GM12878 (cell line): ENCODE results near the gene NCLN. TPM values are rescaled to one million over a fixed set of nuclear protein-coding genes. Genes with fewer than 3 reads are reported as not detected.

ENCODE experiments used
- ATAC-seq: fragments of 200-7000 bp; cut with Tn5 transposase; 3 replicates; pipeline ENCODE4 v1.9.1; 2020; ENCODE audit warnings: mild to moderate bottlenecking, moderate library complexity
- BruUV-seq: library from RNA; stranded (reverse); fragments of 400-500 nt; replicated peaks from 2 replicates; lab custom pipeline; 2021; lab: Mats Ljungman, UMichigan
- CTCF ChIA-PET: fragments of 300-600 bp; sonication (Branson Sonifier 250); formaldehyde crosslinking; extraction: SDS; loops from one replicate; lab custom pipeline; 2021; ENCODE audit warnings: inconsistent platforms; lab: Yijun Ruan, JAX
- POLR2A ChIA-PET: fragments of 350-600 bp; formaldehyde crosslinking; extraction: SDS; loops from one replicate; lab custom pipeline; 2021; ENCODE audit warnings: inconsistent platforms; lab: Charles Lee
- RAD21 ChIA-PET: fragments of 300-600 bp; sonication (Branson Sonifier 250); formaldehyde crosslinking; loops from one replicate; lab custom pipeline; 2023; ENCODE audit warnings: antibody characterized with exemption; ENCODE audit not compliant: unreplicated experiment; lab: Charles Lee
- SMC1A ChIA-PET: fragments of 300-600 bp; sonication (Branson Sonifier 250); formaldehyde crosslinking; loops from one replicate; lab custom pipeline; 2023; ENCODE audit not compliant: unreplicated experiment, uncharacterized antibody; lab: Charles Lee
- DNase-seq: peaks from one replicate; pipeline ENCODE4 v3.0.0-alpha.2; 2011; ENCODE audit warnings: low read depth, low spot score
- FAIRE-seq: peaks from 3 replicates; lab custom pipeline; 2011; peaks lifted over from hg19 to GRCh38; lab: Jason Lieb, UNC
- H2AFZ ChIP-seq: 2 replicates; pipeline ENCODE4 v1.6.0; 2011; ENCODE audit warnings: low read depth, low read length, control low read depth; ENCODE audit not compliant: control insufficient read depth
- H3K27ac ChIP-seq: 2 replicates; pipeline ENCODE4 v1.5.1; 2011; ENCODE audit warnings: control low read depth; ENCODE audit not compliant: control insufficient read depth, insufficient read depth
- H3K27me3 ChIP-seq, 2 experiments: replicated peaks in 1 of 2; 2 replicates each; pipeline versions ENCODE4 v1.6.0 to v1.6.1; 2011; ENCODE audit warnings: low read length in 1 of 2; ENCODE audit not compliant: control insufficient read depth in 2 of 2, insufficient read depth in 2 of 2
- H3K36me3 ChIP-seq, 2 experiments: 2 replicates each; pipeline ENCODE4 v1.5.1; 2011; ENCODE audit warnings: low read length in 1 of 2; ENCODE audit not compliant: control insufficient read depth in 2 of 2, insufficient read depth in 2 of 2
- H3K4me1 ChIP-seq: 2 replicates; pipeline ENCODE4 v1.6.1; 2011; ENCODE audit warnings: mild to moderate bottlenecking, low read length, moderate library complexity, mixed read lengths; ENCODE audit not compliant: control insufficient read depth, insufficient read depth
- H3K4me2 ChIP-seq: 2 replicates; pipeline ENCODE4 v1.6.0; 2011; ENCODE audit warnings: control low read depth; ENCODE audit not compliant: control insufficient read depth, insufficient read depth
- H3K4me3 ChIP-seq: fragments of 200-600 bp; sonication (generic); 2 replicates; pipeline ENCODE4 v1.5.1; 2016
- H3K79me2 ChIP-seq: 2 replicates; pipeline ENCODE4 v1.6.0; 2011; ENCODE audit warnings: low read length; ENCODE audit not compliant: control insufficient read depth, insufficient read depth
- H3K9ac ChIP-seq: 2 replicates; pipeline ENCODE4 v1.8.0; 2011; ENCODE audit warnings: low read length, control low read depth, mixed read lengths; ENCODE audit not compliant: control insufficient read depth, insufficient read depth
- H3K9me3 ChIP-seq: replicated peaks from 3 replicates; pipeline ENCODE4 v1.5.1; 2011; ENCODE audit warnings: mild to moderate bottlenecking, low read length; ENCODE audit not compliant: control insufficient read depth, insufficient read depth
- H4K20me1 ChIP-seq: 2 replicates; pipeline ENCODE4 v1.6.0; 2011; ENCODE audit not compliant: control insufficient read depth, insufficient read depth
- CBX5 ChIP-seq: sonication (generic); IDR thresholded peaks from 2 replicates; pipeline ENCODE4 v1.6.1; 2016; ENCODE audit warnings: low read depth, moderate library complexity, mild to moderate bottlenecking, inconsistent platforms
- CEBPB ChIP-seq, 2 experiments: fragments of 150-350 bp in 1 of 2; IDR thresholded peaks; 2 replicates each; pipeline ENCODE4 v1.6.1; 2012 to 2014; ENCODE audit warnings: low read depth in 2 of 2, low read length in 2 of 2, borderline replicate concordance in 1 of 2, inconsistent platforms in 1 of 2
- CHD2 ChIP-seq: IDR thresholded peaks from 2 replicates; pipeline ENCODE4 v1.6.1; 2011; ENCODE audit warnings: low read depth, low read length, improper control_type of control experiment, borderline replicate concordance
- CREM ChIP-seq: IDR thresholded peaks from 2 replicates; pipeline ENCODE4 v1.6.1; 2014; ENCODE audit warnings: antibody characterized with exemption, low read depth
- E2F8 ChIP-seq: fragments of 450-650 bp; IDR thresholded peaks from 2 replicates; pipeline ENCODE4 v1.6.1; 2018; ENCODE audit warnings: mild to moderate bottlenecking, low read depth, moderate library complexity; ENCODE audit not compliant: partially characterized antibody
- IRF4 ChIP-seq: IDR thresholded peaks from 2 replicates; pipeline ENCODE4 v1.6.1; 2011; ENCODE audit warnings: low read depth, low read length
- MAX ChIP-seq: IDR thresholded peaks from 2 replicates; pipeline ENCODE4 v1.6.1; 2012; ENCODE audit warnings: low read depth, low read length, improper control_type of control experiment
- MEF2B ChIP-seq: fragments of 450-650 bp; IDR thresholded peaks from 2 replicates; pipeline ENCODE4 v1.6.1; 2018; ENCODE audit warnings: mild to moderate bottlenecking, moderate library complexity; ENCODE audit not compliant: partially characterized antibody, poor library complexity, severe bottlenecking
- MLLT1 ChIP-seq: fragments of 450-650 bp; IDR thresholded peaks from 2 replicates; pipeline ENCODE4 v1.6.1; 2016; ENCODE audit warnings: mild to moderate bottlenecking
- NFIC ChIP-seq: IDR thresholded peaks from 2 replicates; pipeline ENCODE4 v1.6.1; 2012; ENCODE audit warnings: low read depth, mild to moderate bottlenecking, inconsistent platforms, low read length, moderate library complexity
- PKNOX1 ChIP-seq: fragments of 450-650 bp; IDR thresholded peaks from 2 replicates; pipeline ENCODE4 v1.6.1; 2016; ENCODE audit warnings: mild to moderate bottlenecking
- RFX5 ChIP-seq: IDR thresholded peaks from 2 replicates; pipeline ENCODE4 v1.6.1; 2011; ENCODE audit warnings: low read depth, low read length, improper control_type of control experiment
- SREBF1 ChIP-seq: IDR thresholded peaks from 2 replicates; pipeline ENCODE4 v1.6.1; 2012; ENCODE audit warnings: mild to moderate bottlenecking, low read length
- TBL1XR1 ChIP-seq: IDR thresholded peaks from 2 replicates; pipeline ENCODE4 v1.6.1; 2012; ENCODE audit warnings: low read depth, low read length, improper control_type of control experiment
- TCF7 ChIP-seq: IDR thresholded peaks from 2 replicates; pipeline ENCODE4 v1.6.1; 2014; ENCODE audit warnings: antibody characterized with exemption, borderline replicate concordance
- ZNF622 ChIP-seq: fragments of 450-650 bp; IDR thresholded peaks from 2 replicates; pipeline ENCODE4 v1.6.1; 2017; ENCODE audit warnings: mild to moderate bottlenecking, inconsistent platforms
- WGBS: methylation state at CpG from one replicate; pipeline ENCODE4 v1.1.6; 2016; ENCODE audit warnings: low lambda C conversion rate; ENCODE audit not compliant: insufficient replicate concordance, insufficient coverage; ENCODE audit errors: missing lambda C conversion rate; 5-methylcytosine and 5-hydroxymethylcytosine counted together
- in situ Hi-C: fragments of 300-500 bp; cut with MboI; formaldehyde crosslinking; loops from 9 replicates; pipeline ENCODE4 v1.14.3; 2018; ENCODE audit warnings: mixed read lengths
- intact Hi-C: fragments of 100-400 bp; cut with micrococcal nuclease; formaldehyde crosslinking; loops from one replicate; pipeline ENCODE4 v1.14.2; 2022; ENCODE audit not compliant: unreplicated experiment
- polyA plus RNA-seq, 11 experiments: library from polyadenylated mRNA; depleted of rRNA in 4 of 11; unstranded in 6 of 11; stranded (reverse) in 5 of 11; fragments of >200 nt; fragmentation: Nextera tagmentation in 4 of 11; fragmentation: Illumina TruSeq in 1 of 11; extraction: Ambion mirVana in 4 of 11; extraction: Trizol in 1 of 11; gene quantifications; 1 replicate in 1 of 11; 2 replicates in 10 of 11; pipeline versions ENCODE4 v1.2.1 to v1.2.3, GENCODE V29; 2011 to 2016; ENCODE audit warnings: inconsistent platforms in 2 of 11, missing spikeins in 2 of 11, low read depth in 1 of 11
- total RNA-seq, 4 experiments: library from RNA; depleted of rRNA in 3 of 4; stranded (reverse); fragments of >200 nt in 3 of 4; fragmentation: Illumina TruSeq in 1 of 4; extraction: Trizol in 1 of 4; gene quantifications; 2 replicates each; pipeline versions ENCODE4 v1.2.1 to v1.2.3, GENCODE V29; 2013 to 2021

Gene NCLN
- total and polyA plus RNA-seq, 10 of the 15 experiments (the other 5 are each of a cell fraction or from before 2014, with no cell fraction given) = 2.2 to 79.1 (median 36.0) TPM

GRCh38 chr19:3157096-3157845 is 28.5 kb upstream of the NCLN start:
- Histone ChIP-seq H3K27me3 (no peaks in the 10 kb centered on the region), H3K4me3 (no peak overlapping the region)
- no peak for ATAC-seq
- TF ChIP-seq RFX5 (no peak), TBL1XR1 (no peak), CBX5 (no peak), SREBF1 (no peak), MLLT1 (no peak), NFIC (no peak), CREM (no peak), PKNOX1 (no peak), TCF7 (no peak), MEF2B (no peak), CEBPB (IDR thresholded peaks at IDR 0.05; ENCODE audit: borderline replicate concordance in 1 of 2, low read depth in 2 of 2, low read length in 2 of 2) (no peak), E2F8 (no peak), ZNF622 (no peak), MAX (no peak), IRF4 (no peak), CHD2 (no peak)
- TF ChIP-seq, all 136 proteins: peak for 0
- Histone ChIP-seq H2AFZ (no peak overlapping the region), H3K4me2 (no peak overlapping the region), H3K79me2 (0 out of 2 replicates have a peak, but pooled peaks cover 1% of the 10 kb centered on the region), H3K9me3 (no peaks in the 10 kb centered on the region; the same call in 2 of the 3 replicates), H4K20me1 (no peaks in the 10 kb centered on the region), H3K36me3 (peaks cover 3 to 4% of the 10 kb centered on the region in 2 experiments; a peak in 3 of 4 replicates), H3K4me1 (peaks cover 14% of the 10 kb centered on the region), H3K27ac (no peak overlapping the region), H3K9ac (no peak overlapping the region)
- intact Hi-C loops = no loop called here
- ChIA-PET CTCF (interaction anchor here (1.1 kb wide), 1 partner anchor 122 kb away, joined by 3 read pairs; no protein-coding TSS in a partner anchor), RAD21 (no interaction called here), SMC1A (no interaction called here), POLR2A (interaction anchor here (0.5 to 1.0 kb wide), 2 partner anchors 16 to 192 kb away, joined by 6 to 12 read pairs; no protein-coding TSS in a partner anchor)
- 92% methylated on average over 23 of the region's 23 CpGs for WGBS
- BruUV-seq = no TSS peak
- DNase-seq (no peak), FAIRE-seq (no peak)
- in situ Hi-C loops = no loop called here
